ENCODE results near the gene LAMA2.
"Not testable (repeated sequence)": the region's sequence is repeated elsewhere in the genome, so short reads cannot be mapped to it uniquely, and the experiment has no call there.

LAMA2 gene

GRCh38 chr6:129006724-129007514, 124.0 kb downstream of the LAMA2 start:
- in situ Hi-C loops (cut with MboI; ENCODE audit: low sequenced_read_pairs), result no loop called here

GRCh38 chr6:129007701-129008373, 124.9 kb downstream of the LAMA2 start:
- in situ Hi-C loops (cut with MboI; ENCODE audit: low sequenced_read_pairs), result no loop called here

GRCh38 chr6:129008591-129008990, 125.7 kb downstream of the LAMA2 start:
- in situ Hi-C loops (cut with MboI; ENCODE audit: low sequenced_read_pairs), result no loop called here

GRCh38 chr6:129009851-129010250, 126.9 kb downstream of the LAMA2 start:
- in situ Hi-C loops (cut with MboI; ENCODE audit: low sequenced_read_pairs), result no loop called here

- in situ Hi-C loops (cut with MboI; ENCODE audit: low sequenced_read_pairs), result no loop called here
These were observed 131.4 kb downstream of the LAMA2 start for GRCh38 chr6:129014302-129014701.

GRCh38 chr6:129015721-129016120, 132.8 kb downstream of the LAMA2 start:
- in situ Hi-C loops (cut with MboI; ENCODE audit: low sequenced_read_pairs), result no loop called here

GRCh38 chr6:129016844-129017243, 133.9 kb downstream of the LAMA2 start:
- in situ Hi-C loops (cut with MboI; ENCODE audit: low sequenced_read_pairs), result no loop called here

GRCh38 chr6:129022011-129022553, 139.1 kb downstream of the LAMA2 start:
- in situ Hi-C loops (cut with MboI; ENCODE audit: low sequenced_read_pairs), result no loop called here

- in situ Hi-C loops (cut with MboI; ENCODE audit: low sequenced_read_pairs), result no loop called here
These were observed 143.7 kb downstream of the LAMA2 start for GRCh38 chr6:129026601-129027000.

- in situ Hi-C loops (cut with MboI; ENCODE audit: low sequenced_read_pairs), result no loop called here
These were observed 146.8 kb downstream of the LAMA2 start for GRCh38 chr6:129029778-129030177.

- in situ Hi-C loops (cut with MboI; ENCODE audit: low sequenced_read_pairs), result no loop called here
These were observed 147.3 kb downstream of the LAMA2 start for GRCh38 chr6:129030215-129030614.

GRCh38 chr6:129031051-129031599, 148.2 kb downstream of the LAMA2 start:
- in situ Hi-C loops (cut with MboI; ENCODE audit: low sequenced_read_pairs), result no loop called here

GRCh38 chr6:129032602-129033001, 149.7 kb downstream of the LAMA2 start:
- in situ Hi-C loops (cut with MboI; ENCODE audit: low sequenced_read_pairs), result no loop called here

- in situ Hi-C loops (cut with MboI; ENCODE audit: low sequenced_read_pairs), result no loop called here
These were observed 150.2 kb downstream of the LAMA2 start for GRCh38 chr6:129033180-129033579.

- in situ Hi-C loops (cut with MboI; ENCODE audit: low sequenced_read_pairs), result no loop called here
These were observed 150.6 kb downstream of the LAMA2 start for GRCh38 chr6:129033581-129033980.

- in situ Hi-C loops (cut with MboI; ENCODE audit: low sequenced_read_pairs), result no loop called here
These were observed 158.6 kb downstream of the LAMA2 start for GRCh38 chr6:129041563-129041962.

GRCh38 chr6:129046526-129046925, 163.6 kb downstream of the LAMA2 start:
- in situ Hi-C loops (cut with MboI; ENCODE audit: low sequenced_read_pairs), result no loop called here

- in situ Hi-C loops (cut with MboI; ENCODE audit: low sequenced_read_pairs), result no loop called here
These were observed 164.9 kb downstream of the LAMA2 start for GRCh38 chr6:129047834-129048233.

GRCh38 chr6:129050086-129050485, 167.1 kb downstream of the LAMA2 start:
- in situ Hi-C loops (cut with MboI; ENCODE audit: low sequenced_read_pairs), result no loop called here

- in situ Hi-C loops (cut with MboI; ENCODE audit: low sequenced_read_pairs), result not testable (repeated sequence)
These were observed 170.2 kb downstream of the LAMA2 start for GRCh38 chr6:129053143-129053542.

- in situ Hi-C loops (cut with MboI; ENCODE audit: low sequenced_read_pairs), result no loop called here
These were observed 172.9 kb downstream of the LAMA2 start for GRCh38 chr6:129055796-129056195.

- in situ Hi-C loops (cut with MboI; ENCODE audit: low sequenced_read_pairs), result no loop called here
These were observed 176.7 kb downstream of the LAMA2 start for GRCh38 chr6:129059650-129060049.

Measured in HL-60/S4 treated with phorbol 12-myristate 13-acetate at 8.2 ng/mL for 4 days and 3 days (cell line).